SU-DHL-6 (cell line): ENCODE data around the gene PDIK1L.

Experiments
- EZH2phosphoT487 ChIP-seq: fragments of 200-600 bp; sonication (generic), shearing (Covaris generic); conservative IDR thresholded peaks from 2 replicates; pipeline ENCODE4 v1.6.1; 2018; ENCODE audit warnings: mild to moderate bottlenecking, antibody characterized with exemption, low read length, moderate library complexity, mixed read lengths
- TF ChIP-seq, protein P1 (sequence below): fragments of 200-600 bp; sonication (generic); IDR thresholded peaks from one replicate; pipeline ENCODE4 v1.5.1; 2017; ENCODE audit warnings: antibody characterized with exemption, mild to moderate bottlenecking, low read length, moderate library complexity; ENCODE audit not compliant: insufficient read depth, poor library complexity, severe bottlenecking

DNA sequence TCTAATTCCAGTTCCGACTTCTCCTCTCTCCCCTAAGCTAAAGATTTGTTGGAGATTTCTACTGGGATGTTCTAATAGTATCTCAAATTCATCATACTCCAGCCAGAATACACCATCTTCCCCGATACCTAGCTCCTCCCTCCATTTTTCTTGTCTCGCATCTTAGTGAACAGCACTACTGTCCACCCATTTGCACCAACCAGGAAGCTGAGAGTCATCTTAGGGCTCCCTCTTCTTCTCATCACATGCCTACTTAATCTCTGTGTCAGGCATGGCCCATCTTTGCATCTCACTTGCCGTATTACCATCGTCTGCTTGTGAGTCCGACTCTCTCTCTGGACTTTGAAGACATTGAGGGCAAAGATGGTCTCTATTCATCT lies 40.7 kb upstream of the PDIK1L start:
- TF ChIP-seq, protein P1, sequence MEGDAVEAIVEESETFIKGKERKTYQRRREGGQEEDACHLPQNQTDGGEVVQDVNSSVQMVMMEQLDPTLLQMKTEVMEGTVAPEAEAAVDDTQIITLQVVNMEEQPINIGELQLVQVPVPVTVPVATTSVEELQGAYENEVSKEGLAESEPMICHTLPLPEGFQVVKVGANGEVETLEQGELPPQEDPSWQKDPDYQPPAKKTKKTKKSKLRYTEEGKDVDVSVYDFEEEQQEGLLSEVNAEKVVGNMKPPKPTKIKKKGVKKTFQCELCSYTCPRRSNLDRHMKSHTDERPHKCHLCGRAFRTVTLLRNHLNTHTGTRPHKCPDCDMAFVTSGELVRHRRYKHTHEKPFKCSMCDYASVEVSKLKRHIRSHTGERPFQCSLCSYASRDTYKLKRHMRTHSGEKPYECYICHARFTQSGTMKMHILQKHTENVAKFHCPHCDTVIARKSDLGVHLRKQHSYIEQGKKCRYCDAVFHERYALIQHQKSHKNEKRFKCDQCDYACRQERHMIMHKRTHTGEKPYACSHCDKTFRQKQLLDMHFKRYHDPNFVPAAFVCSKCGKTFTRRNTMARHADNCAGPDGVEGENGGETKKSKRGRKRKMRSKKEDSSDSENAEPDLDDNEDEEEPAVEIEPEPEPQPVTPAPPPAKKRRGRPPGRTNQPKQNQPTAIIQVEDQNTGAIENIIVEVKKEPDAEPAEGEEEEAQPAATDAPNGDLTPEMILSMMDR = no peak
- TF ChIP-seq EZH2phosphoT487 = no peak
